GM21825 (cell line): ENCODE results near the gene HPRT1.
A peak's percentile ranks its signal among the peaks of the same experiment; 100 is the strongest.
"Not testable (repeated sequence)": the region's sequence is repeated elsewhere in the genome, so short reads cannot be mapped to it uniquely, and the experiment has no call there.

ENCODE experiments used
- ATAC-seq: cut with Tn5 transposase; IDR thresholded peaks from one replicate; pipeline ENCODE4 v1.9.1; 2021; ENCODE audit warnings: mild to moderate bottlenecking, moderate library complexity; ENCODE audit not compliant: unreplicated experiment

Gene HPRT1, protein sequence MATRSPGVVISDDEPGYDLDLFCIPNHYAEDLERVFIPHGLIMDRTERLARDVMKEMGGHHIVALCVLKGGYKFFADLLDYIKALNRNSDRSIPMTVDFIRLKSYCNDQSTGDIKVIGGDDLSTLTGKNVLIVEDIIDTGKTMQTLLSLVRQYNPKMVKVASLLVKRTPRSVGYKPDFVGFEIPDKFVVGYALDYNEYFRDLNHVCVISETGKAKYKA

DNA sequence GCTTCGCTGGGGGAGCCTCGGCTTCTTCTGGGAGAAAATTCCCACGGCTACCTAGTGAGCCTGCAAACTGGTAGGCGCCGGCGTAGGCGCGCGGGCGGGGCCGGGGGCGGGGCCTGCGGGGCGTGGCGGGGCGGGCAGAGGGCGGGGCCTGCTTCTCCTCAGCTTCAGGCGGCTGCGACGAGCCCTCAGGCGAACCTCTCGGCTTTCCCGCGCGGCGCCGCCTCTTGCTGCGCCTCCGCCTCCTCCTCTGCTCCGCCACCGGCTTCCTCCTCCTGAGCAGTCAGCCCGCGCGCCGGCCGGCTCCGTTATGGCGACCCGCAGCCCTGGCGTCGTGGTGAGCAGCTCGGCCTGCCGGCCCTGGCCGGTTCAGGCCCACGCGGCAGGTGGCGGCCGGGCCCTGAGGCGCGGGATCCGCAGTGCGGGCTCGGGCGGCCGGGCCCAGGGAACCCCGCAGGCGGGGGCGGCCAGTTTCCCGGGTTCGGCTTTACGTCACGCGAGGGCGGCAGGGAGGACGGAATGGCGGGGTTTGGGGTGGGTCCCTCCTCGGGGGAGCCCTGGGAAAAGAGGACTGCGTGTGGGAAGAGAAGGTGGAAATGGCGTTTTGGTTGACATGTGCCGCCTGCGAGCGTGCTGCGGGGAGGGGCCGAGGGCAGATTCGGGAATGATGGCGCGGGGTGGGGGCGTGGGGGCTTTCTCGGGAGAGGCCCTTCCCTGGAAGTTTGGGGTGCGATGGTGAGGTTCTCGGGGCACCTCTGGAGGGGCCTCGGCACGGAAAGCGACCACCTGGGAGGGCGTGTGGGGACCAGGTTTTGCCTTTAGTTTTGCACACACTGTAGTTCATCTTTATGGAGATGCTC, at the start of gene HPRT1:
TSS of gene HPRT1 (plus strand) at position 161 of the 857 bp plus-strand sequence. CDS start at position 308, 147 bp downstream.
- peak; percentile 94 for ATAC-seq

GRCh38 chrX:134416087-134416486, 43.9 kb upstream of the HPRT1 start:
- ATAC-seq, result no peak

DNA sequence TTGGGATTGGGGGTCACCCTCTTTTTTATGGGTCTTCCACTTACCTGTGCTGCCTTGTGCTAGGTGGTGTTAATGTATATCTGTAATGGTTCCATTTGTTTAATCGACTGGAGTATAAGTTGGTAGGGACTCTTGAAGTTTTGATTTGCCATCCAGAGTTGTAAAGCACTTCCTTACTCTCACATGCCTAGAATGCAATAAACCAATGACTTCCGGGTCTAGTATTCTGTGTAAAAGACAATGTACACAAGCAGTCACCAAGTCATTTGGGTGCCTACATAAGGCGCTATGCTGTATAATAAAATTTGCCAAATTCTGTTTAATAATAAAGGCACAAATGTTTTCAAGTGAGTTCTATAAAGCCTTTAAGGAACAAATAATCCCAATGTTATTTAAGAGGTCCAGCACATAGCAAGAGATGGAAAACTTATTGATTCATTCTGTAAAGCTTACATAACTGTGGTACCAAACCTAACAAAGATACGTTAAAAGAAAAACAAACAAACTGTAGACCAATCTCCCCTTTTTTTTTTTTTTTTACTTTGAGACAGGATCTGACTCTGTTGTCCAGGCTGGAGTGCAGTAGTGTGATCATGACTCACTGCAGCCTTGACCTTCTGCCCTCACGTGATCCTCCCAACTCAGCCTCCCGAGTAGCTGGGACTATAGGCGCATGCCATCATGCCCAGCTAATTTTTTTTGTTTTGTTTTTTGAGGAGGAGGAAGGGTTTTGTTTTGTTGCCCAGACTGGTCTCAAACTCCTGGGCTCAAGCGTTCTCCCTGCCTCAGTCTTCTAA, 41.5 kb upstream of the HPRT1 start:
- no peak for ATAC-seq

DNA sequence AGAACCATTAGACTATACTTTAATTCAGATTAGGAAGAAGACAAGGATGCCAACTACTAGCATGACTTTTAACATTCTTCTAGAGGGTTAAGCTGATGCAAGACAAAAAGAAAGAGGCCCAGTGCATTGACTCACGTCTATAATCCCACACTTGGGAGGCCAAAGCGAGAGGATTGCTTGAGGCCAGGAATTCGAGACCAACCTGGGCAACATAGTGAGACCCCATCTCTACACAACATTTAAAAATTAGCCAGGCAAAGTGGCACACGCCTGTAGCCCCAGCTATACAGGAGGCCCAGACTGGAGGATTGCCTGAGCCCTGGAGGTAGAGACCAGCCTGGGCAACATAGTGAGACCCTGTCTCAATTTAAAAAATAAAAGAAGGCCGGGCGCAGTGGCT, 40.2 kb upstream of the HPRT1 start:
- ATAC-seq, result no peak

- ATAC-seq, result no peak
Measured at GRCh38 chrX:134423606-134424005, 36.4 kb upstream of the HPRT1 start.

DNA sequence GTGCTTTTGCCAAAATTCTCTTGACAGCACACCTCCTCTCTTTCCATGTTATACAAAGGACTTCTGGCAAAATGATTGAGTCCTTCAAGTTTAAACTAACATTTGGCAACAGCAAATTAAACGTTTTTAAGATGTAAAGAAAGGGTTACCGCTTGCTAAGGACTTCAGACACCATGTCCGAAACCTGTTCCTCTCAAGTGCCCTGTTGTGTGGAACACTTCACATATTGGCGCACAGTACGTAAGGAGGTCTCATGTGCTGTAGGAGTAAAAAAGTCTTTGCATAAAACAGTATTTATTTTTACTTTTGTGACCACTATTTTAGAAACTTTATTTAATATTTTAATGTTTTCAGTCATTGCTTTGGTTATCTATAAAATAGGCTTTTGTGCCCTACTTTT, 33.7 kb upstream of the HPRT1 start:
- no peak for ATAC-seq

DNA sequence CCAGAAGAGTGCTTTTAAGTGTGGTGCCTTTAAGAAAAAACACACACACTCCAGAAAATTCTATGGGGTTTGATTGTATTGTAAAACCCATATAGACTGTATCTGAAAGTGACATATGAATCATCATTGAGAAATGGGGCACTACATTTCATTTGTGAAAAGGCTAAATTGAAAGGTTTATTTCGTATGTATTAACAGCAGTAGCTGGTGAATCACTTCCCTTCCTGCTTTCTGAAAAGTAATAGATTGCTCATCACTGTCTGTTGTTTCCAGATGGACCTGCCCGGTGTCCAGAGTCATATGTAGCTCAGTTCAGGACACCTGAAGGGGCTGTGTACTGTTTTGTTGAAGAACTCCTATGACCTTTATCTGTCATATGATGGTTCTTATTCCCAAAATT, 28.1 kb upstream of the HPRT1 start:
- ATAC-seq, result peak; percentile 70

DNA sequence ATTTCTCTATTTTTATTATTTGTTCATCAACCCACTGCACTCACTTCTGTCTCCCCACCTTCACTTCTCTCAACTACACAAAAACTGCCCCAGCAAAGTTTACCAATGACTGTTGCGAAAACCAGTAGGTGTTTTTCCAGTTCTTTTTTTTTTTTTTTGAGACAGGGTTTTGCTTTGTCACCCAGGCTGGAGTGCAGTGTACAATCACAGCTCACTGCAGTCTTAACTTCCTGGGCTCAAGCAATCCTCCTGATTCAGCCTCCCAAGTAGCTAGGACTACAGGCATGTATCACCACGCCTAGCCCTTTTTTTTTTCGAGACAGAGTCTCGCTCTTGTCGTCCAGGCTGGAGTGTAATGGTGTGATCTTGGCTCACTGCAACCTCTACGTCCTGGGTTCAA, 24.1 kb upstream of the HPRT1 start:
- ATAC-seq, result no peak

DNA sequence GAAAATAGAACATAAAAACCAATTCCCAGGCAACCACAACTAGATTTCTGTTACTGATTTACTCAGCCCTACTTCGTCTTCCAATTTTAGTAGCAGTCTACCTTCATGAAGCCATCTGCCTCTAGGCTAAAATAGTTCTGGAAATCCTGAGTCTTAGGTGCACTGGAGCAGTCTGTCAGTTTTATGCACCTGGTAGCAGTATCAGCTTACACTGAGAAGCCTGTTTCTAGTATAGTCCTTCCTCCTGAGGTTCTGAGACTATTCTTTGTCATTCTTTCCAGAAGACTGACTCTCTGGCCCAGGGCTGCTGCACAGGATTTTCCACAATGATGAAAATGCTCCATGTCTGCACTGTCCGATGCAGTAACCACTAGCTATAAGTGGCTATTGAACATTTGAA, 16.9 kb upstream of the HPRT1 start:
- ATAC-seq, result peak; percentile 74

DNA sequence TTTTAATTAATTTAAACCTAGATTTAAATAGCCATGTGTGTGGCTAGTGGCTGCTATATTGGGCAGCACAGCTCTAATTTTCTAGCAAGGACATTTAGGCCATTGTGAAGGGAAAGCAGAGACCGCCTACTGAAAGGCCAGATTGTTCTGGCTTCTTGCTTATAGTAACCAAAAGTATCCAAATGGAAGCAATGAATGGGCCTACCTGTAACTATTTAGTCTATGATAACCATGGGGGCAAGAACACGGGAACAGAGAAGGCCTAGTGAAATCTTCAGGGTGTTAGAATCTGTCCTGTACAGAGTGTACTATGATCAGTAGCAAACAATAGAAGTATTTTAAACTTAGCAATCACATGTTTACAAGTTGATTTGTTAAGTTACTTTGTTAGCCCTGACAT, 16.5 kb upstream of the HPRT1 start:
- no peak for ATAC-seq

DNA sequence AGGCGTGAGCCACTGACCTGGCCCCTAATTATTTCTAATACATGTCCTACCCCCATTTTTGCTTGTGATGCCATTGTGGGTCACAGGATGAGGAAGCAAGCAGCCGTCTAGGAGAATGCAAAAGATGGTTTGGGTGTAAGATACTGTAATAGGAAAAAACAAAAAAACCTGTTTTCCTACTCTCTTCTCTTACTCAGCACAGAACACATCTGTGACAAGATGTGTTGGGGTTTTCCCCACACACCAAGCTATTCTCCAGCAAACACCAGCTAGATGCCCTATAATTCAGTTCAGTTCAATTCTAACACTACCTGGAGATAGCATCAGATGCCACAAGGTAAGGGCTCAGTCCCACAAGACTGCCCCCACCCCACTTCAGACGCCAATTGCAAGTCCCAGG, 15.3 kb upstream of the HPRT1 start:
- no peak for ATAC-seq

GRCh38 chrX:134452596-134452995, 7.4 kb upstream of the HPRT1 start:
- no peak for ATAC-seq

- no peak for ATAC-seq
Measured at GRCh38 chrX:134453631-134454030, 6.3 kb upstream of the HPRT1 start.

DNA sequence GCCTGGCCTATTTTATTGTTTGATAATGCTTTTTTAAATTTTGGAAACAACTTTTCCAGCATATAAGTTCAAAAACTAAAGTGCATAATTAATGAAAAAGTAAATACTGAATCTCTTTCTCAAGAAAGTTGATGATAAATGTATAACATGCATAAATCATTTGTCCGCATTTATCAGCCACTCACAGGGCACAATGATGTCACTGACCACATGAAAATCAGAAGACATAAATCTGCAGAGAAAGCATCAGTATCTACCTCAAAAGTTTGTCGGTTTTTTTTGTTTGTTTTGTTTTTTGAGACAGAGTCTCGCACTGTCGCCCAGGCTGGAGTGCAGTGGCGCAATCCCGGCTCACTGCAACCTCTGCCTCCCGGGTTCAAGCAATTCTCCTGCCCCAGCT, 5.5 kb upstream of the HPRT1 start:
- no peak for ATAC-seq

GRCh38 chrX:134457708-134458107, 2.3 kb upstream of the HPRT1 start:
- no peak for ATAC-seq

- peak; percentile 21 for ATAC-seq
Measured at GRCh38 chrX:134459683-134460004, 321 bp upstream of the HPRT1 start.

- no peak for ATAC-seq
Measured at GRCh38 chrX:134460862-134461220, 876 bp downstream of the HPRT1 start.

- ATAC-seq, result no peak
Measured at GRCh38 chrX:134461437-134461836, 1.5 kb downstream of the HPRT1 start.

DNA sequence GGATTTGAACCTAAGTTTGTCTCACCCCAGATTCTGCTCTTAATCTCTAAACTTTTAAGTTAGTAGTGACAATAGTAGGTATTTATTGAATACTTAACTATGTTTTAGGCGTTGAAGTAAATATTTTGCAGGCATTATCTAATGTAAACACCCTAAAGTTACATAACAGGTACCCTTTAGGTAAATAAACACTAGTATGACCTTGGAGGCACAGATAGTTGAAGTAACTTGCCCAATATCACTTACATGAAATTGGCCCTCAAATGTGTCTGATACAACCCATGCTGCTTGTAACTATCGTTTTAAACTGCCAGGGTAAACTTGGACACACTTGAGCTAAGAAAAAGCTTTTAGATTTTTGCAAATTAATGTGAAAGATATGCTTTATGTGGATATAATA, 3.0 kb downstream of the HPRT1 start:
- no peak for ATAC-seq

GRCh38 chrX:134464453-134464852, 4.5 kb downstream of the HPRT1 start:
- ATAC-seq, result not testable (repeated sequence)

DNA sequence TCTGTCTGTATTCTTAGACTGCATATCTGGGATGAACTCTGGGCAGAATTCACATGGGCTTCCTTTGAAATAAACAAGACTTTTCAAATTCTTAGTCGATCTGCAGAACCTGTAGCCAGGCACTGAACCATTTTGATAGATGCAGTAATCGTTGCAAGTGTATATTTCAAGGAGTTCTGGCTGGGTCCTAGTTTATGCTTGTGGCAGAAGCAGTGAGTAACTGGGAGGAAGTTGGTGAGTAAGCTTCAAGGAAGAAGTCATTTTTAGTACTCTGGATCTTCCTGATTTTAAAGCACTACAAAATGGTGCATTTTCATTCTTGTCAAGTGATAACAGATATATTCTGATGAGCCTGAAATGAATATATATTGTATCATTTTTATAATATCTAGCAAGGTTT, 9.5 kb downstream of the HPRT1 start:
- no peak for ATAC-seq

DNA sequence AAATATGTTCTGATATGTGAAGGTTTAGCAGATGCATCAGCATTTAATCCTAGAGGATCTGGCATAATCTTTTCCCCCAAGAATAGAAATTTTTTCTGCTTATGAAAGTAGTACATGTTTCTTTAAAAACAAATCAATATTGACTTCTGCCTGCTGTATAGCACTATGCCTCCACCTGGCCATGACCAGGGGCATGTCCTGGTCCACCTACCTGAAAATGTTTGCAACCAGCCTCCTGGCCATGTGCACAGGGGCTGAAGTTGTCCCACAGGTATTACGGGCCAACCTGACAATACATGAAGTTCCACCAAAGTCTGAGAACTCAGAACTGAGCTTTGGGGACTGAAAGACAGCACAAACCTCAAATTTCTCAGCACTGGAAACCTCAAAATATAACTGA, 10.0 kb downstream of the HPRT1 start:
- no peak for ATAC-seq
